Measurements from ENCODE around the gene TANGO6.

- TF ChIP-seq POLR2A (IDR thresholded peaks at IDR 0.05; ENCODE audit: low read length) (no peak), GATA1 (IDR thresholded peaks at IDR 0.05; ENCODE audit: low read depth, low read length) (no peak)
Measured at GRCh38 chr16:69014811-69015210, 171.5 kb downstream of the TANGO6 start.
